ENCODE measurements around the gene SHISA7.

Gene SHISA7

DNA sequence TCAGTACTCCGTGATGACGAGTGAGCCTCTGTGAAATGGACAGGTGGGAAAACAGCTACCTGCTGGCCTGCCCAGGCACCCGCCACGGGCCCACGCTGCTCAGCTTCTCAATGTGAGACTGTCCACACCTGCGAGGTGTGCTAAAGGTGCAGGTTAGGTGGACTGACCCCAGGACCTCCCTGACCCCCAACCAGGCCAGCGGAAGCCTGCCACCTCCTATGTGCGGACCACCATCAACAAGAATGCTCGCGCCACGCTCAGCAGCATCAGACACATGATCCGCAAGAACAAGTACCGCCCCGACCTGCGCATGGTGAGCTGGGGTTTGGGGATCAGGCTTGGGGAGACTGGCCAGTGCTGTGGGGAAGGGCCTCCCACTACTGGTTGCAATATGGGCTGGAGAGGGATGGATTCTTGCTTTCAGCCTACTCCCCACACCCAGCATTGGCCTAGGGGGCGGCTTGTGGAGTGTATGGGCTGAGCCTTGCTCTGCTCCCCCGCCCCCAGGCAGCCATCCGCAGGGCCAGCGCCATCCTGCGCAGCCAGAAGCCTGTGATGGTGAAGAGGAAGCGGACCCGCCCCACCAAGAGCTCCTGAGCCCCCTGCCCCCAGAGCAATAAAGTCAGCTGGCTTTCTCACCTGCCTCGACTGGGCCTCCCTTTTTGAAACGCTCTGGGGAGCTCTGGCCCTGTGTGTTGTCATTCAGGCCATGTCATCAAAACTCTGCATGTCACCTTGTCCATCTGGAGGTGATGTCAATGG lies 55.2 kb downstream of the SHISA7 start:
- no peak for DNase-seq (ENCODE audit: low read depth in 2 of 2)

DNA sequence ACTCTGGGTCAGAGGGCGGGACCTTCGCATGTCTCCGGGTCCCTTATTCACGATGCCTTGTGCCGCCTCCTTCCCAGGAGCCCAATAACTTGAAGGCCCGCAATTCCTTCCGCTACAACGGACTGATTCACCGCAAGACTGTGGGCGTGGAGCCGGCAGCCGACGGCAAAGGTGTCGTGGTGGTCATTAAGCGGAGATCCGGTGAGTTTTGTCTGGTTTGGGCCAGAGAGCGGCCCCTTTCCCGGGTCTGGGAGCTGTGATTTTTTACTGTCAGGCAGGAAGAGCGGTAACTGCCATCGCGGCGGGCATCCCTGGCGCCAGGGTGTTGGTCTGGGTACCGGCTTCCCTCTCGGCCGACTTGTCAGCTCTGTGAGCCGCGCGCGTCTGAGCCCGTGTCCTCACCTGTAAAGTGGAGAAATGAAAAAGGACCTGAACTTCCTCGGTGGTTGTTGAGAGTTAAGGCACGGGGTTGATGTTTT lies 56.6 kb downstream of the SHISA7 start:
- no peak for DNase-seq (ENCODE audit: low read depth in 2 of 2)

DNA sequence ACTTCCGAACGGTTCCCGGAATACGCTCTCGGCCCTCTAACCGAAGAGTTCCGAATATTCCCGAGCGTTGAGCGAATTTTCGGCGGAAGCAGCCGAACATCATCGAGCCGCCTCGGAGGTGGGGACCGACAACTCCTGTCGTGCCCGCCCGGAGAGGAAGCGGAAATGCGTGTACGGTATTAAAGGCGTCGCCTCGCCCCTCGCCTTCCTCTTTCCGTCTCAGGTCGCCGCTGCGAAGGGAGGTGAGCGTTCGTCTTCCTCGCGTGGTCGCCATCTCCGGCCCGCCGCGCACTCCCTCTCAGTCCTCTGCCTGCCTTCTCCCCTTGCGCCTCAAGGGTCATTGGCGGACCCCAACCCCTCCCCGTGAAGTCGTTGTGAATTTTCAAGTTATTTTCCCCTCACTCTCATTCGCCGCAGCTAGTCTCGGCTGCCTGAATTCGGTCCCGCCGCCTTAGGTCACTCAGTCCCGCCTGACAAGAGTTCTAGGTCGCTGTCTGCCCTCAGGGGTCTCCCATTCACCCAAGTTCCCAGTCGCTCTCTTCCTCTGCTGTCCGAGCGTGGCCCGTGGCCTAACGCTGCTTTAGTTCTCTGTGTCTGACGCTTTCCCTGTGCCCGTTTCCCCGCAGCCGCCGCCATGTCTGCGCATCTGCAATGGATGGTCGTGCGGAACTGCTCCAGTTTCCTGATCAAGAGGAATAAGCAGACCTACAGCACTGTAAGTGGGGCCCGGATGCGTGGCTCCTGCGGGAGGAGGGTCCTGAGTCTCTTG lies 57.2 kb downstream of the SHISA7 start, which contains the start of gene RPL28:
RPL28 (plus strand) TSS at position 209 of the 769 bp plus-strand sequence; CDS start at position 635, 426 bp downstream.
- peak; percentile 95 to 96 for DNase-seq (ENCODE audit: low read depth in 2 of 2)

DNA sequence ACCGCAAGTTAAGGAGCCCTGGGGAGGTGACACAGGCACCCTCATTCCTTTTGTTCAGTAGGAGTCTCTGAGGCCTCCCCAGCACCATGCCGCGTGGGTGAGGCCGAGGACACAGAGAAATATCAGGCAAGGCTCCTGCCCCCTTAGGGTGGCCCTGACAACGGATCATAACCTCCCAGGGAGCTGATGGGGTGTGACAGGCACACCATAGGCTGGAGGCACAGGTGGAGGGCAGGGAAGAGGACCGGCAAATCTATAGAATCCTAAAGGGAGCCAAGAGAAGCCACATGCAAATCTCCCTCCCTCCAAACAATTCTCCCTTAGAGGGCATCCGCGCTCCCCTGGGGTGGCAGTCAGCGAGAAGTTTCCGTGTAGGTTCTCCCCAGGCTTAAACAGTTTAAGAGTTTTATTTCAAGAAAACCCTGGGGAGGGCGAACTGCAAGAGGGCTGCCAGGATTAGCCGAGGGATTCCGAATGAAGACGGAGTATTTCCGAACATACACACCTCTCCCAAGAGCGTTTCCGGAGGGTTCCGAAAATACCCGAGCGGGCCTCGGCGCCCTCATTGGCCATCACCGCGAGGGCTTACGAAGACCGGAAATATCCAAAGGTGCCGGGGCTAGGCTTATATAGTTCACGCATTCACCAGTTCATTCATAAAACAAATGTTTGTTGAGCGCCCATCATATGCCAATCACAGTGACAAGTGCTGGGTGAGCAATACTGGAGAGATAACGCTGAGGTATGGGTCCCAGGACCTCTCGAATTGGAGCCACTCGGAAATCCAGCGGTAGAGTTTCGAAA lies 58.0 kb downstream of the SHISA7 start:
- peak; percentile 89 to 90 for DNase-seq (ENCODE audit: low read depth in 2 of 2)

DNA sequence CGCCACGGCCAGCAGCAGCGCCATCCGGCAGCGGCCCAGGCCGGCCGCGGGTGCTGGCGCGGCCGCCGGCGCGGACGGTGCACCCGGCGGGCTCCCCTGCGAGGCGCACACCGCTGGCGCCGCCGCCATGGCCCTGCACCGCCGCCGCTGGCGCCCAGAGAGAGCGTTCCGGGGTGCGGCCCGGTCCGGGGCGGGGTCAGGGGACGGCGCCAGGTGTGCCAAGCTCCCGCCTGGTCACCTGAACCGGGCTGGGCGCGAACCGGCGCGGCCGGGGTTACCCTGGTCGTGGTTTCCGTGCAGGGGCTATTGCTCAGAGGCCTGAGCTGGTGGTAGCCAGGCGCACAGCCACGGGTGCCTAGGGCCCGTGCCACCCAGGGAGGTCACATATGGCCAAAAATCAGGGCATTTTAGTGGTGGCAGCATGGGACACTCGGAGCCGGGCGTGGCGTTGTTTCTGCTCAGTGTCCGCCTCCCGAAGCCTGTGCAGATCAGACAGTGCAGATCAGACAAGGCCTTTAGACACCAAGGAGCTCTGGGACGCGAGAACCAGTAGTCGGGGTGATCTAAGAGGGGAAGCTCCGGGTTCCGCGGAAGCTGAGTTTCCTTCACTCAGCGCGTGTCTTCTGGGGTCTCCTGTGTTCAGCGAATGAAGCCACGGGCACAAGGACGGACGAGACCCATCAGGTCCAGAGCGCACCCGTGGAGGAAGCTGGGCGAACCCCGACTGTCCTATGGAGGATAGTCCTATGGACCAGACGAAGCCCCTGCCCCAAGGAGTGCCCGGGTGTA lies 58.8 kb downstream of the SHISA7 start, which contains the start of gene TMEM238:
TMEM238 (minus strand) TSS at position 162 of the 789 bp plus-strand sequence; CDS start at position 129, 33 bp downstream.
- no peak for DNase-seq (ENCODE audit: low read depth in 2 of 2)

DNA sequence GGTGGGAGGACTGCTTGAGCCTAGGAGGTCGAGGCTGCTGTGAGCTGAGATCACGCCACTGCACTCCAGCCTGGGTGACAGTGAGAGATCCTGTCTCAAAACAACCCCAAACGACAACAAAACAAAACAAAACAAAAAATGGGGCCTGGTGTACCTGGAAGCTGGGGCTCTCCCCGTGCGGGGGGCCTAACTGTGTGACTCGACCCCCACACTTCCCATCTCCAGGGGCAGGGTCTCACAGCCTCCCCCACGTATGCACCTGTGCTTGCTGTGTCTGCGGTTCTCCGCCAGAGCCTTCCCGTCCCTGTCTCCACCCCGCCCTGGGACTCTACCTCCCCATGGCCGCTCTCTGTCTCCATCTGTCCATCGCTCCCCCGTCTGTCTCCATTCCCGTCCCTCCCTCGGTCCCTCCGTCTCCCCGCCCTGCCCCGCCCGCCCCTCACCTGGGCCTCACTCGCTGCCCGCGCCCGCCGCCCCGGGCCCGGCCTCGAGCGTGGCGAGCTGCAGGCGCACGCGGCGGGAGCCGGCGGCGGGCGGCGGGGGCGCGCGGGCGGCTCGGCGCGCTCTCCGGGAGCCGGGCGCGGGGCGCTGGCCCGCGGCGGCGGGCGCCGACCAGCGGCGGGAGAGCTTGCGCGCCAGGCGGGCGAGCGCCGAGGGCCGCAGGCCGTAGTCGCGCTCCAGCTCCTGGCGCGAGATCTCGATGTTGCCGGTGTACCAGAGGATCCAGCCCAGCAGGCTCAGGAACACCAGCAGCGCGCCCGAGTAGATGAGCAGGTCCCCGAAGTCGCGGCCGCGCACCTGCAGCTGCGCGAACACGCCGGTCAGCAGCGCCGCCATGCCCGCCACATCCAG lies 59.6 kb downstream of the SHISA7 start:
- DNase-seq (ENCODE audit: low read depth in 2 of 2), result no peak

DNA sequence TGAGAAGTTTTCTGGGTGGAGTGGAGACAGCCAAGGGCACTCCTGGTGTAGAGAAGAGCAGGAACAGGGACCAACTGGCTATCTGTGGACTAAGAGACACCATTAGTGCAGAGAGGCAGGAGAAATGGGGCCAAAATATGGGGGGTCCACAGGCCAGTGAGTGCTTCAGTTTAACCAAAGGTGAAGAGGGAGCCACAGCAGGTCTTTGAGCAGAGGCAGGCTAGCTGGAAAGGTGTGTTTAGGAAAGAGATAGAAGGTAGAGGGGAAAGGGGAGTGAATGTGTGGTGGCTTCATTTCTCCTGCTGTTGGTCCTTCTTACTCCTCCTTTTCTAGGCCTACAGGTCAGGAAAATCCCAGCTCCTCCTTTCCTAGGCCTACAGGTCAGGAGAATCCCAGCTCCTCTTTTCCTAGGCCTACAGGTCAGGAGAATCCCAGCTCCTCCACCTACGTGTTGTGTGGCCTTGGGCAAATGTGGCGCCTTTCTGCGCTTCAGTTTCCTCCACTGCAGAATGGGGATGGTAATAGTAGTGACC lies 60.5 kb downstream of the SHISA7 start:
- no peak for DNase-seq (ENCODE audit: low read depth in 2 of 2)

DNA sequence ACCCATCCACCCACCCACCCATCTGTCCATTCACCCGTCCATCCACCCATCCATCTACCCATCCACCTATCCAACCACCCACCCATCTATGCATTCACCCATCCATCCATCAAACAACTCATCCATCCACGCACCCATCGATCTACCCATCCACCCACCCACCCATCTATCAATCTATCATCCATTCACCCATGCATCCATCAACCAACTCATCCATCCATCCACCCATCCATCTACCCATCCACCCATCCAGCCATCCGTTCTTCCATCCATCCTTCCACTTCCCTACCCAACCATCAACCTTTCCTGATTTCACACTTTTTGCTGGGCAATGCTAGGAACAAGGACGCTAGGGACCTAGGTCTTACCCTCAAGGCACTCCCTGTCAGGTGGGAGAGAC lies 61.1 kb downstream of the SHISA7 start:
- DNase-seq (ENCODE audit: low read depth in 2 of 2), result no peak

DNA sequence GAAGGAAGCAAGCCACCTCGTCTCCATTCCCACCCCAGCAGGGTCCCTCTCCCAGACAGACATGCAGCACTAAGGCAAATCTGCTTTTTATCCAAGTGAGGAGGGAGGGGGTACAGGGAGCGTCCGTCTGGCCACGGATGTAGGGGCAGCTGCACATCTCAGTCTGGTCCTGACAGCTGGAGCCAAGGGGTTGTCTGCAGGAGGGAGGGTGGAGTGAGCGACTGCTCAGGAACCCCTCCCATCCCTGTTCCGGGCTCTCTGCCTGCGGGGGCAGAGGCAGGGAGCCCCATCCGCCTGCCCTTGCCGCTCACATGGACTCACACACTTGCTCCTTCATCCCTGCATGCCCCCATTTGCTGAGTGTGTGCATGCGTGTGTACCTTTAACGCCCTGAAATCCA lies 63.9 kb downstream of the SHISA7 start:
- no peak for DNase-seq (ENCODE audit: low read depth in 2 of 2)
